HG02763 (cell line): ENCODE results near the gene CHCHD6.

Experiments
- ATAC-seq: cut with Tn5 transposase; IDR thresholded peaks from one replicate; pipeline ENCODE4 v1.9.1; 2021; ENCODE audit warnings: mild to moderate bottlenecking, moderate library complexity; ENCODE audit not compliant: unreplicated experiment

The CHCHD6 gene

GRCh38 chr3:127002195-127003174 is 298.4 kb downstream of the CHCHD6 start:
- ATAC-seq = no peak

- no peak for ATAC-seq
These were observed 299.1 kb downstream of the CHCHD6 start for GRCh38 chr3:127003175-127003555.

GRCh38 chr3:127003601-127004280 is 299.7 kb downstream of the CHCHD6 start:
- no peak for ATAC-seq

- ATAC-seq = no peak
These were observed 300.8 kb downstream of the CHCHD6 start for GRCh38 chr3:127004641-127005397.

- ATAC-seq = no peak
These were observed 301.9 kb downstream of the CHCHD6 start for GRCh38 chr3:127005864-127006500.

- no peak for ATAC-seq
These were observed 302.9 kb downstream of the CHCHD6 start for GRCh38 chr3:127006781-127007436.

- ATAC-seq = no peak
These were observed 304.2 kb downstream of the CHCHD6 start for GRCh38 chr3:127008236-127008635.

GRCh38 chr3:127009531-127009930 is 305.5 kb downstream of the CHCHD6 start:
- no peak for ATAC-seq
